ENCODE data around the gene RAB4A.

RAB4A gene

DNA sequence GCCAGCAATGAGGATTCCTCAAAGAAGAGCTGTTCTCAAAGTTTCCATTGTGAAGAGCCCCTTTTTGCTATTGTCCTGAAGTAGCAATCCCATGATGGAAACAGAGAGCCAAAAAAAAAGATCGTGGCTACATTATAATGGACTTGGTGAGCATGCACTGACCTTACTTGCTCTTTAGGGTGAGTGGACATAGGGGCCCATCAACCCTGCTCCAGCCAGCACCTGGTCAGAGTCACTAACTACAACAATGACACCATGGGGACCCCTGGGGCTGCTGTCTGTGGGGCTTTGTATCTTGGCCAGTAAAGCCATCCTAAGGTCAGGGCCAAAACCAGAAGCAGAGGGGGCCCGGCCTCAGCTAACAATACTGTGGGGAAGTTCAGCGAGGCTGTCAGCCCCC, 30.4 kb upstream of the RAB4A start:
- CTCF ChIA-PET: interaction anchor here (0.9 to 1.0 kb wide), 2 partner anchors 13 to 576 kb away, joined by 3 read pairs; no protein-coding TSS in a partner anchor
- TF ChIP-seq ZNF473 (tag by site-specific recombination; IDR thresholded peaks at IDR 0.05) (no peak), ZNF433 (tag by site-specific recombination; IDR thresholded peaks at IDR 0.05; ENCODE audit: low read depth) (no peak), ZNF560 (tag by site-specific recombination; IDR thresholded peaks at IDR 0.05; ENCODE audit: borderline replicate concordance) (no peak), OSR2 (tag by site-specific recombination; IDR thresholded peaks at IDR 0.05) (no peak), ZNF311 (tag by site-specific recombination; IDR thresholded peaks at IDR 0.05; ENCODE audit: borderline replicate concordance) (no peak), ZBTB7A (tag by site-specific recombination; IDR thresholded peaks at IDR 0.05; ENCODE audit: low read depth) (no peak), PRDM10 (tag by site-specific recombination; IDR thresholded peaks at IDR 0.05) (no peak), ZNF747 (tag by site-specific recombination; IDR thresholded peaks at IDR 0.05) (no peak), BCL11B (tag by site-specific recombination; IDR thresholded peaks at IDR 0.05; ENCODE audit: low read depth) (no peak), ZNF146 (tag by site-specific recombination; IDR thresholded peaks at IDR 0.05) (no peak), ZBTB1 (tag by site-specific recombination; IDR thresholded peaks at IDR 0.05) (no peak), ZNF521 (tag by site-specific recombination; IDR thresholded peaks at IDR 0.05) (no peak), ZNF19 (tag by site-specific recombination; IDR thresholded peaks at IDR 0.05; ENCODE audit: low read depth) (no peak), ZBTB6 (tag by site-specific recombination; IDR thresholded peaks at IDR 0.05) (no peak)
- TF ChIP-seq, protein P1, sequence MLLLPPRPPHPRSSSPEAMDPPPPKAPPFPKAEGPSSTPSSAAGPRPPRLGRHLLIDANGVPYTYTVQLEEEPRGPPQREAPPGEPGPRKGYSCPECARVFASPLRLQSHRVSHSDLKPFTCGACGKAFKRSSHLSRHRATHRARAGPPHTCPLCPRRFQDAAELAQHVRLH (tag by site-specific recombination; IDR thresholded peaks at IDR 0.05): no peak
- TF ChIP-seq, protein P2, sequence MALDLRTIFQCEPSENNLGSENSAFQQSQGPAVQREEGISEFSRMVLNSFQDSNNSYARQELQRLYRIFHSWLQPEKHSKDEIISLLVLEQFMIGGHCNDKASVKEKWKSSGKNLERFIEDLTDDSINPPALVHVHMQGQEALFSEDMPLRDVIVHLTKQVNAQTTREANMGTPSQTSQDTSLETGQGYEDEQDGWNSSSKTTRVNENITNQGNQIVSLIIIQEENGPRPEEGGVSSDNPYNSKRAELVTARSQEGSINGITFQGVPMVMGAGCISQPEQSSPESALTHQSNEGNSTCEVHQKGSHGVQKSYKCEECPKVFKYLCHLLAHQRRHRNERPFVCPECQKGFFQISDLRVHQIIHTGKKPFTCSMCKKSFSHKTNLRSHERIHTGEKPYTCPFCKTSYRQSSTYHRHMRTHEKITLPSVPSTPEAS (tag by site-specific recombination; IDR thresholded peaks at IDR 0.05): no peak
- Histone ChIP-seq H3K27ac (ENCODE audit: extremely low read depth, low read depth, low read length) (no peak overlapping the region), H3K4me1 (ENCODE audit: control insufficient read depth, insufficient read depth, low read length) (no peaks in the 10 kb centered on the region; the same call in 1 of the 2 replicates), H3K36me3 (ENCODE audit: control insufficient read depth in 2 of 2, insufficient read depth in 1 of 2, low read length in 2 of 2) (no peaks in the 10 kb centered on the region), H3K9me3 (ENCODE audit: control insufficient read depth, insufficient read depth, low read depth, low read length) (peaks cover 5% of the 10 kb centered on the region; the same call in 1 of the 2 replicates), H3K4me3 (ENCODE audit: low read depth, low read length) (no peak overlapping the region)
- POLR2A ChIA-PET: no interaction called here

DNA sequence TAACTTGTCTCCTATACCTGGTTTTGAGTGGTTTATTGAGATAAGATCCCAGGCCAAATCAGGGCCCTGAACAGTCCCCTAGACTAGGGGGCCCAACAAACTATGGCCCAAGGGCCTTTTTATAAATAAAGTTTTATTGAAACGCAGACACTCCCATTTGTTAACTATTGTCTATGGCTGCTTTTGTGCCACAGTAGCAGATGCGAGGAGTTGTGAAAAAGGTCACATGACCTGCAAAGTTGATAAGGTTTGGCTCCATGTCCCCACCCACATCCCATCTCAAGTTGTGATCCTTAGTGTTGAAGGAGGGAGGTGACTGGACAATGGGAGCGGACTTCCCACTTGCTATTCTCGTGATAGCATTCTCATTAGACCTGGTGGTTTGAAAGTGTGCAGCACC, 29.5 kb upstream of the RAB4A start:
- ChIA-PET CTCF (interaction anchor here (0.6 to 5.4 kb wide), 3 partner anchors 14 to 194 kb away, joined by 3 to 29 read pairs (median 14); no protein-coding TSS in a partner anchor), POLR2A (no interaction called here)
- no peak overlapping the region for H3K27ac ChIP-seq (ENCODE audit: extremely low read depth, low read depth, low read length)
- H3K4me1 ChIP-seq (ENCODE audit: control insufficient read depth, insufficient read depth, low read length): no peaks in the 10 kb centered on the region; the same call in 1 of the 2 replicates
- H3K36me3 ChIP-seq (ENCODE audit: control insufficient read depth in 2 of 2, insufficient read depth in 1 of 2, low read length in 2 of 2): no peaks in the 10 kb centered on the region
- peaks cover 5% of the 10 kb centered on the region; the same call in 1 of the 2 replicates for H3K9me3 ChIP-seq (ENCODE audit: control insufficient read depth, insufficient read depth, low read depth, low read length)
- no peak overlapping the region for H3K4me3 ChIP-seq (ENCODE audit: low read depth, low read length)
- TF ChIP-seq, protein P3, sequence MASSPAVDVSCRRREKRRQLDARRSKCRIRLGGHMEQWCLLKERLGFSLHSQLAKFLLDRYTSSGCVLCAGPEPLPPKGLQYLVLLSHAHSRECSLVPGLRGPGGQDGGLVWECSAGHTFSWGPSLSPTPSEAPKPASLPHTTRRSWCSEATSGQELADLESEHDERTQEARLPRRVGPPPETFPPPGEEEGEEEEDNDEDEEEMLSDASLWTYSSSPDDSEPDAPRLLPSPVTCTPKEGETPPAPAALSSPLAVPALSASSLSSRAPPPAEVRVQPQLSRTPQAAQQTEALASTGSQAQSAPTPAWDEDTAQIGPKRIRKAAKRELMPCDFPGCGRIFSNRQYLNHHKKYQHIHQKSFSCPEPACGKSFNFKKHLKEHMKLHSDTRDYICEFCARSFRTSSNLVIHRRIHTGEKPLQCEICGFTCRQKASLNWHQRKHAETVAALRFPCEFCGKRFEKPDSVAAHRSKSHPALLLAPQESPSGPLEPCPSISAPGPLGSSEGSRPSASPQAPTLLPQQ (tag by site-specific recombination; IDR thresholded peaks at IDR 0.05): no peak
- TF ChIP-seq PRDM2 (tag by site-specific recombination; IDR thresholded peaks at IDR 0.05; ENCODE audit: borderline replicate concordance) (no peak), ZNF670 (tag by site-specific recombination; IDR thresholded peaks at IDR 0.05; ENCODE audit: low read depth) (no peak), ZNF23 (tag by site-specific recombination; IDR thresholded peaks at IDR 0.05; ENCODE audit: borderline replicate concordance) (no peak), ZNF221 (tag by site-specific recombination; IDR thresholded peaks at IDR 0.05; ENCODE audit: borderline replicate concordance) (no peak)

All from HEK293 (cell line).